OCI-LY7 (cell line): ENCODE data around the gene UGCG. TPM values are rescaled to one million over a fixed set of nuclear protein-coding genes. Genes with fewer than 3 reads are reported as not detected.
A peak's percentile ranks its signal among the peaks of the same experiment; 100 is the strongest.

Experiments
- BruUV-seq: library from RNA; stranded (reverse); fragments of 400-500 nt; replicated peaks from 2 replicates; lab custom pipeline; 2021; lab: Mats Ljungman, UMichigan
- CTCF ChIA-PET: fragments of 300-600 bp; sonication (Branson Sonifier 250); formaldehyde crosslinking; loops from one replicate; lab custom pipeline; 2022; ENCODE audit warnings: antibody characterized with exemption; ENCODE audit not compliant: unreplicated experiment; lab: Charles Lee
- POLR2A ChIA-PET: fragments of 300-600 bp; sonication (Branson Sonifier 250); formaldehyde crosslinking; loops from one replicate; lab custom pipeline; 2022; ENCODE audit warnings: antibody characterized with exemption; lab: Charles Lee
- DNase-seq: peaks from one replicate; pipeline ENCODE4 v3.0.0-alpha.2; 2015; ENCODE audit warnings: low spot score
- H2AFZ ChIP-seq: fragments of 200-600 bp; sonication (generic), shearing (Covaris generic); 2 replicates; pipeline ENCODE4 v1.6.1; 2014; ENCODE audit warnings: mild to moderate bottlenecking, antibody characterized with exemption, low read length, moderate library complexity
- H3K27ac ChIP-seq: fragments of 200-600 bp; sonication (generic); 2 replicates; pipeline ENCODE4 v1.5.1; 2014; ENCODE audit warnings: mixed run types, low read depth, mild to moderate bottlenecking, moderate library complexity, low read length, inconsistent platforms; ENCODE audit not compliant: poor library complexity, severe bottlenecking
- H3K36me3 ChIP-seq: fragments of 200-600 bp; sonication (generic); 2 replicates; pipeline ENCODE4 v1.6.1; 2014; ENCODE audit warnings: mild to moderate bottlenecking, antibody characterized with exemption, low read length, moderate library complexity, mixed read lengths; ENCODE audit not compliant: insufficient read depth
- H3K4me1 ChIP-seq: fragments of 200-600 bp; sonication (generic); 2 replicates; pipeline ENCODE4 v1.5.1; 2014; ENCODE audit warnings: mild to moderate bottlenecking, low read length; ENCODE audit not compliant: insufficient read depth, poor library complexity, severe bottlenecking
- H3K4me2 ChIP-seq: fragments of 200-600 bp; sonication (generic); 2 replicates; pipeline ENCODE4 v1.6.1; 2014; ENCODE audit warnings: mild to moderate bottlenecking, low read length
- H3K4me3 ChIP-seq: fragments of 200-600 bp; sonication (generic); 2 replicates; pipeline ENCODE4 v1.5.1; 2014; ENCODE audit warnings: mild to moderate bottlenecking, low read depth, low read length; ENCODE audit not compliant: poor library complexity, severe bottlenecking
- H3K79me2 ChIP-seq: fragments of 200-600 bp; sonication (generic); 2 replicates; pipeline ENCODE4 v1.6.1; 2016; ENCODE audit warnings: low read depth, mild to moderate bottlenecking, low read length, moderate library complexity, mixed read lengths; ENCODE audit not compliant: insufficient read depth
- H3K9me2 ChIP-seq: fragments of 200-600 bp; sonication (generic); 2 replicates; pipeline ENCODE4 v1.6.1; 2016; ENCODE audit warnings: mild to moderate bottlenecking, low read length, mixed read lengths; ENCODE audit not compliant: insufficient read depth
- H3K9me3 ChIP-seq: fragments of 200-600 bp; sonication (generic); 2 replicates; pipeline ENCODE4 v1.6.1; 2014; ENCODE audit warnings: mild to moderate bottlenecking, mixed run types, low read length, mixed read lengths
- H4K20me1 ChIP-seq: fragments of 200-600 bp; sonication (generic); 2 replicates; pipeline ENCODE4 v1.6.1; 2014; ENCODE audit warnings: mild to moderate bottlenecking, antibody characterized with exemption, low read length, moderate library complexity, mixed read lengths; ENCODE audit not compliant: insufficient read depth
- CTCF ChIP-seq: fragments of 200-600 bp; sonication (generic); conservative IDR thresholded peaks from 2 replicates; pipeline ENCODE4 v1.5.1; 2014; ENCODE audit warnings: mild to moderate bottlenecking, antibody characterized with exemption, low read length, moderate library complexity, mixed read lengths
- EZH2phosphoT487 ChIP-seq: fragments of 200-600 bp; sonication (generic); IDR thresholded peaks from 2 replicates; pipeline ENCODE4 v1.6.1; 2018; ENCODE audit warnings: low read depth, borderline replicate concordance, mild to moderate bottlenecking, mixed run types, antibody characterized with exemption, low read length, moderate library complexity, mixed read lengths
- intact Hi-C: fragments of 100-400 bp; cut with micrococcal nuclease; formaldehyde crosslinking; loops from one replicate; pipeline ENCODE4 v1.10.0; 2022; ENCODE audit not compliant: unreplicated experiment
- total RNA-seq, 2 experiments: library from RNA; depleted of rRNA in 1 of 2; stranded (reverse); fragments of >200 nt in 1 of 2; shearing (Covaris generic) in 1 of 2; gene quantifications; 2 replicates each; pipeline ENCODE4 v1.2.3, GENCODE V29; 2014 to 2022

The UGCG gene
- total RNA-seq, 2 experiments from 2014 or later = 12.9 to 14.7 TPM

- ChIA-PET CTCF (no interaction called here), POLR2A (interaction anchor here (0.6 to 2.5 kb wide), 8 partner anchors 9 to 35 kb away, joined by 3 to 16 read pairs (median 4); partner anchors contain the start of gene UGCG)
- peaks cover 38% of the 10 kb centered on the region for H3K36me3 ChIP-seq
- no peak overlapping the region for H2AFZ ChIP-seq
- no peaks in the 10 kb centered on the region for H3K9me3 ChIP-seq
- TF ChIP-seq CTCF (no peak), EZH2phosphoT487 (no peak)
- peaks cover 41% of the 10 kb centered on the region for H3K4me1 ChIP-seq
- peak overlapping the region; percentile 22; the same call in 1 of the 2 replicates for H3K4me2 ChIP-seq
- no peak overlapping the region for H3K27ac ChIP-seq
- H4K20me1 ChIP-seq = peaks cover 15% of the 10 kb centered on the region
- BruUV-seq = no TSS peak
- no peak overlapping the region for H3K4me3 ChIP-seq
- intact Hi-C loops = no loop called here
- H3K79me2 ChIP-seq = peaks cover 82% of the 10 kb centered on the region
- no peaks in the 10 kb centered on the region for H3K9me2 ChIP-seq
- DNase-seq = no peak
Measured at GRCh38 chr9:111914749-111915424, 18.3 kb downstream of the UGCG start.

GRCh38 chr9:111915425-111915758 lies 18.8 kb downstream of the UGCG start:
- Histone ChIP-seq H3K4me2 (peak overlapping the region; percentile 22; the same call in 1 of the 2 replicates), H3K36me3 (peaks cover 43% of the 10 kb centered on the region), H3K4me3 (no peak overlapping the region), H3K9me2 (no peaks in the 10 kb centered on the region), H3K79me2 (peaks cover 82% of the 10 kb centered on the region), H2AFZ (no peak overlapping the region), H3K27ac (no peak overlapping the region), H4K20me1 (peaks cover 11% of the 10 kb centered on the region), H3K4me1 (peaks cover 46% of the 10 kb centered on the region), H3K9me3 (no peaks in the 10 kb centered on the region)
- intact Hi-C loops = no loop called here
- BruUV-seq = no TSS peak
- ChIA-PET CTCF (no interaction called here), POLR2A (interaction anchor here (0.8 to 2.5 kb wide), 8 partner anchors 8 to 35 kb away, joined by 3 to 16 read pairs (median 4); partner anchors contain the start of gene UGCG)
- DNase-seq = no peak
- no peak for TF ChIP-seq CTCF
- TF ChIP-seq EZH2phosphoT487 = no peak

DNA sequence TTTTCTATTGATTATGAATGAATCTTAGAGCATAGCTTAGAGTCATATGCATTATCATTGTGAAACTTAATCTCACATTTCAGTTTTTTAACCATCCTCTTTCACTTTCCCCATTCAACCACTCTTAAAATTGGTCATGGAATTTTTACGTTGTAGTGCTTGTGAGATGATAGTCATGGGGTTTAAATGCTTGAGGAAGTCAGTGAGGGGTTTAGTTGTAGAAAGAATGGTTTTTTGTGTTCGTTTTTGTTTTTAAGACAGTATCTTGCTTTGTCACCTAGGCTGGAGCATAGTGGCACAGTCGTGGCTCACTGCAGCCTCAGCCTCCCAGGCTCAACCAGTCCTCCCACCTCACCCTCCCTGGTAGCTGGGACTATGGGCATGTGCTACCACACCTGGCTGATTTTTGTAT lies 19.6 kb downstream of the UGCG start:
- H3K4me1 ChIP-seq = peaks cover 51% of the 10 kb centered on the region
- BruUV-seq = no TSS peak
- H3K27ac ChIP-seq = no peak overlapping the region
- peak overlapping the region; percentile 21; the same call in 1 of the 2 replicates for H3K4me2 ChIP-seq
- DNase-seq = no peak
- H3K9me2 ChIP-seq = no peaks in the 10 kb centered on the region
- no peak overlapping the region for H2AFZ ChIP-seq
- H3K4me3 ChIP-seq = no peak overlapping the region
- POLR2A ChIA-PET = interaction anchor here (0.5 to 2.5 kb wide), 7 partner anchors 9 to 463 kb away, joined by 3 to 16 read pairs (median 3); partner anchors contain the start of genes HSDL2 and UGCG
- H3K79me2 ChIP-seq = peaks cover 79% of the 10 kb centered on the region; the same call in 1 of the 2 replicates
- intact Hi-C loops = no loop called here
- peaks cover 8% of the 10 kb centered on the region for H4K20me1 ChIP-seq
- no peaks in the 10 kb centered on the region for H3K9me3 ChIP-seq
- TF ChIP-seq EZH2phosphoT487 (no peak), CTCF (no peak)
- CTCF ChIA-PET = no interaction called here
- H3K36me3 ChIP-seq = peaks cover 51% of the 10 kb centered on the region
